Measurements from ENCODE around the gene NOP14. TPM values are rescaled to one million over a fixed set of nuclear protein-coding genes. Genes with fewer than 3 reads are reported as not detected.

Gene NOP14
- total and polyA plus RNA-seq, 2 experiments from 2014 or later = 15.9 to 20.5 TPM

- H3K9me3 ChIP-seq (ENCODE audit: low read depth) = no peaks in the 10 kb centered on the region
- peaks cover 5% of the 10 kb centered on the region for H3K4me1 ChIP-seq (ENCODE audit: insufficient read depth)
- no peaks in the 10 kb centered on the region for H3K36me3 ChIP-seq (ENCODE audit: low read depth)
- no peaks in the 10 kb centered on the region for H3K79me2 ChIP-seq (ENCODE audit: insufficient read depth)
- 72 to 75% methylated on average over 14 of the region's 14 CpGs for WGBS, 2 experiments (ENCODE audit: low coverage in 1 of 2, low lambda C conversion rate in 2 of 2, missing lambda C conversion rate in 2 of 2)
- no peak overlapping the region for H3K4me3 ChIP-seq
- peak overlapping the region; percentile 47 for H2AFZ ChIP-seq
- no peak overlapping the region for H3K4me2 ChIP-seq (ENCODE audit: unreplicated experiment)
- no peaks in the 10 kb centered on the region for H4K20me1 ChIP-seq (ENCODE audit: insufficient read depth)
- in situ Hi-C loops (cut with MboI) = no loop called here
- TF ChIP-seq EZH2phosphoT487 (IDR thresholded peaks at IDR 0.05; ENCODE audit: insufficient read depth, low read depth) = no peak
- TF ChIP-seq EZH2 (IDR thresholded peaks at IDR 0.05; ENCODE audit: insufficient read depth, poor library complexity, severe bottlenecking) = no peak
- no peaks in the 10 kb centered on the region for H3F3A ChIP-seq (ENCODE audit: insufficient read depth)
- H3K9me2 ChIP-seq (ENCODE audit: insufficient read depth) = no peaks in the 10 kb centered on the region
- peak overlapping the region; percentile 32; the same call in 1 of the 2 replicates for H3K27ac ChIP-seq
- H3K27me3 ChIP-seq (replicated peaks; ENCODE audit: insufficient read depth) = no peaks in the 10 kb centered on the region
- H3K9ac ChIP-seq = peak overlapping the region; percentile 53
- peak; percentile 80 for DNase-seq
These were observed 14.2 kb upstream of the NOP14 start for GRCh38 chr4:2977211-2978088.

GRCh38 chr4:2971275-2971674 is 8.1 kb upstream of the NOP14 start:
- no peak overlapping the region for H3K27ac ChIP-seq
- WGBS, 2 experiments (ENCODE audit: low coverage in 1 of 2, low lambda C conversion rate in 2 of 2, missing lambda C conversion rate in 2 of 2) = 97 to 100% methylated on average over 3 of the region's 3 CpGs

GRCh38 chr4:2968381-2968780 is 5.2 kb upstream of the NOP14 start:
- in situ Hi-C loops (cut with MboI) = no loop called here
- WGBS, 2 experiments (ENCODE audit: low coverage in 1 of 2, low lambda C conversion rate in 2 of 2, missing lambda C conversion rate in 2 of 2) = 58 to 61% methylated on average over 3 of the region's 3 CpGs
- DNase-seq = no peak
- Histone ChIP-seq H3K36me3 (ENCODE audit: low read depth) (no peaks in the 10 kb centered on the region), H3K9me3 (ENCODE audit: low read depth) (no peaks in the 10 kb centered on the region), H3K9me2 (ENCODE audit: insufficient read depth) (no peaks in the 10 kb centered on the region), H3K4me2 (ENCODE audit: unreplicated experiment) (no peak overlapping the region), H3K4me1 (ENCODE audit: insufficient read depth) (0 out of 2 replicates have a peak, but pooled peaks cover 5% of the 10 kb centered on the region), H3K27me3 (replicated peaks; ENCODE audit: insufficient read depth) (no peaks in the 10 kb centered on the region), H3K27ac (no peak overlapping the region), H3F3A (ENCODE audit: insufficient read depth) (no peaks in the 10 kb centered on the region), H3K4me3 (no peak overlapping the region), H2AFZ (no peak overlapping the region), H3K9ac (no peak overlapping the region), H4K20me1 (ENCODE audit: insufficient read depth) (no peaks in the 10 kb centered on the region), H3K79me2 (ENCODE audit: insufficient read depth) (peaks cover 35% of the 10 kb centered on the region)
- TF ChIP-seq EZH2phosphoT487 (IDR thresholded peaks at IDR 0.05; ENCODE audit: insufficient read depth, low read depth) = no peak
- no peak for TF ChIP-seq EZH2 (IDR thresholded peaks at IDR 0.05; ENCODE audit: insufficient read depth, poor library complexity, severe bottlenecking)

More at GRCh38 chr4:2971275-2971674, 8.1 kb upstream of the NOP14 start:
- Histone ChIP-seq H2AFZ (no peak overlapping the region), H3K27me3 (replicated peaks; ENCODE audit: insufficient read depth) (no peaks in the 10 kb centered on the region), H3K79me2 (ENCODE audit: insufficient read depth) (peaks cover 18% of the 10 kb centered on the region), H3K4me3 (no peak overlapping the region), H3K36me3 (ENCODE audit: low read depth) (no peaks in the 10 kb centered on the region), H4K20me1 (ENCODE audit: insufficient read depth) (no peaks in the 10 kb centered on the region), H3K9ac (no peak overlapping the region), H3K9me2 (ENCODE audit: insufficient read depth) (no peaks in the 10 kb centered on the region), H3K4me2 (ENCODE audit: unreplicated experiment) (no peak overlapping the region), H3F3A (ENCODE audit: insufficient read depth) (no peaks in the 10 kb centered on the region), H3K9me3 (ENCODE audit: low read depth) (no peaks in the 10 kb centered on the region), H3K4me1 (ENCODE audit: insufficient read depth) (no peaks in the 10 kb centered on the region)
- in situ Hi-C loops (cut with MboI) = no loop called here
- DNase-seq = no peak
- TF ChIP-seq EZH2 (IDR thresholded peaks at IDR 0.05; ENCODE audit: insufficient read depth, poor library complexity, severe bottlenecking) (no peak), EZH2phosphoT487 (IDR thresholded peaks at IDR 0.05; ENCODE audit: insufficient read depth, low read depth) (no peak)

GRCh38 chr4:2965262-2965661 is 2.1 kb upstream of the NOP14 start:
- 89 to 93% methylated on average over 16 of the region's 16 CpGs for WGBS, 2 experiments (ENCODE audit: low coverage in 1 of 2, low lambda C conversion rate in 2 of 2, missing lambda C conversion rate in 2 of 2)
- no peaks in the 10 kb centered on the region for H3K36me3 ChIP-seq (ENCODE audit: low read depth)
- H3K27ac ChIP-seq = no peak overlapping the region
- no peak overlapping the region for H3K9ac ChIP-seq
- TF ChIP-seq EZH2 (IDR thresholded peaks at IDR 0.05; ENCODE audit: insufficient read depth, poor library complexity, severe bottlenecking) (no peak), EZH2phosphoT487 (IDR thresholded peaks at IDR 0.05; ENCODE audit: insufficient read depth, low read depth) (no peak)
- H3K27me3 ChIP-seq (replicated peaks; ENCODE audit: insufficient read depth) = no peaks in the 10 kb centered on the region
- peaks cover 18% of the 10 kb centered on the region for H3K4me1 ChIP-seq (ENCODE audit: insufficient read depth)
- no peak overlapping the region for H2AFZ ChIP-seq
- no peak for DNase-seq
- no peaks in the 10 kb centered on the region for H3K9me3 ChIP-seq (ENCODE audit: low read depth)
- no peaks in the 10 kb centered on the region for H3K9me2 ChIP-seq (ENCODE audit: insufficient read depth)
- H4K20me1 ChIP-seq (ENCODE audit: insufficient read depth) = no peaks in the 10 kb centered on the region; the same call in 1 of the 2 replicates
- H3F3A ChIP-seq (ENCODE audit: insufficient read depth) = peaks cover 8% of the 10 kb centered on the region; the same call in 1 of the 2 replicates
- H3K4me3 ChIP-seq = no peak overlapping the region
- no peak overlapping the region for H3K4me2 ChIP-seq (ENCODE audit: unreplicated experiment)
- in situ Hi-C loops (cut with MboI) = no loop called here
- peaks cover 60% of the 10 kb centered on the region for H3K79me2 ChIP-seq (ENCODE audit: insufficient read depth)
